ENCODE data around the gene CFAP20DC.

GRCh38 chr3:59043391-59043790 is 6.4 kb downstream of the CFAP20DC start:
- TF ChIP-seq POLR2A (IDR thresholded peaks at IDR 0.05): no peak
- TF ChIP-seq, protein P1, sequence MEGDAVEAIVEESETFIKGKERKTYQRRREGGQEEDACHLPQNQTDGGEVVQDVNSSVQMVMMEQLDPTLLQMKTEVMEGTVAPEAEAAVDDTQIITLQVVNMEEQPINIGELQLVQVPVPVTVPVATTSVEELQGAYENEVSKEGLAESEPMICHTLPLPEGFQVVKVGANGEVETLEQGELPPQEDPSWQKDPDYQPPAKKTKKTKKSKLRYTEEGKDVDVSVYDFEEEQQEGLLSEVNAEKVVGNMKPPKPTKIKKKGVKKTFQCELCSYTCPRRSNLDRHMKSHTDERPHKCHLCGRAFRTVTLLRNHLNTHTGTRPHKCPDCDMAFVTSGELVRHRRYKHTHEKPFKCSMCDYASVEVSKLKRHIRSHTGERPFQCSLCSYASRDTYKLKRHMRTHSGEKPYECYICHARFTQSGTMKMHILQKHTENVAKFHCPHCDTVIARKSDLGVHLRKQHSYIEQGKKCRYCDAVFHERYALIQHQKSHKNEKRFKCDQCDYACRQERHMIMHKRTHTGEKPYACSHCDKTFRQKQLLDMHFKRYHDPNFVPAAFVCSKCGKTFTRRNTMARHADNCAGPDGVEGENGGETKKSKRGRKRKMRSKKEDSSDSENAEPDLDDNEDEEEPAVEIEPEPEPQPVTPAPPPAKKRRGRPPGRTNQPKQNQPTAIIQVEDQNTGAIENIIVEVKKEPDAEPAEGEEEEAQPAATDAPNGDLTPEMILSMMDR (IDR thresholded peaks at IDR 0.05): no peak
